Heart left ventricle (tissue), 16 donors: ENCODE data around the gene PDGFD. TPM values are rescaled to one million over a fixed set of nuclear protein-coding genes. Genes with fewer than 3 reads are reported as not detected.

Experiments
- ATAC-seq, 4 donors: fragments of 200-7000 bp; cut with Tn5 transposase; one replicate each; pipeline ENCODE4 v1.9.1; 2020 to 2022; ENCODE audit warnings: moderate library complexity in 4 of 4, mild to moderate bottlenecking in 3 of 4, moderate number of reproducible peaks in 1 of 4
- DNase-seq, 5 donors: peaks; one replicate each; pipeline ENCODE4 v3.0.0-alpha.2; 2020
- H3K27ac ChIP-seq, 12 donors: fragments of 200-600 bp; sonication (generic) in 4 of 12; one replicate each; pipeline versions ENCODE4 v1.5.0 to v1.8.0; 2016 to 2022; ENCODE audit warnings: mild to moderate bottlenecking in 2 of 12
- H3K27me3 ChIP-seq, 9 donors: fragments of 200-600 bp; sonication (generic) in 2 of 9; one replicate each; pipeline versions ENCODE4 v1.5.1 to v1.8.0; 2016 to 2022; ENCODE audit warnings: mild to moderate bottlenecking in 3 of 9
- H3K36me3 ChIP-seq, 9 donors: fragments of 200-600 bp; sonication (generic) in 2 of 9; one replicate each; pipeline versions ENCODE4 v1.5.0 to v1.8.0; 2018 to 2022; ENCODE audit warnings: mild to moderate bottlenecking in 2 of 9
- H3K4me1 ChIP-seq, 12 donors: fragments of 200-600 bp; sonication (generic) in 4 of 12; one replicate each; pipeline versions ENCODE4 v1.5.0 to v1.8.0; 2016 to 2022; ENCODE audit warnings: mild to moderate bottlenecking in 3 of 12
- H3K4me3 ChIP-seq, 12 donors: fragments of 200-600 bp; sonication (generic) in 4 of 12; one replicate each; pipeline versions ENCODE4 v1.5.0 to v1.8.0; 2017 to 2022; ENCODE audit warnings: mild to moderate bottlenecking in 9 of 12, moderate library complexity in 4 of 12
- H3K9me3 ChIP-seq, 12 donors: fragments of 200-600 bp; sonication (generic) in 4 of 12; one replicate each; pipeline versions ENCODE4 v1.5.0 to v1.8.0; 2016 to 2022; ENCODE audit warnings: mild to moderate bottlenecking in 1 of 12
- POLR2A ChIP-seq, 2 donors: fragments of 450-650 bp; IDR thresholded peaks; one replicate each; pipeline ENCODE4 v1.6.1; 2017; ENCODE audit warnings: antibody characterized with exemption in 2 of 2, mild to moderate bottlenecking in 2 of 2, moderate library complexity in 2 of 2
- WGBS, 4 donors: extraction: QIAGEN DNeasy Blood & Tissue Kit in 2 of 4; methylation state at CpG; one replicate each; pipeline versions ENCODE4 v1.1.5 to v1.1.7; 2013 to 2018; 5-methylcytosine and 5-hydroxymethylcytosine counted together
- intact Hi-C, 10 donors: fragments of 100-400 bp; cut with DNase I; formaldehyde crosslinking; loops; one replicate each; pipeline versions ENCODE4 v1.11.1 to v1.14.2; 2022
- polyA plus RNA-seq, 2 donors: library from polyadenylated mRNA; stranded (reverse); fragments of 200-250 nt; gene quantifications; one replicate each; pipeline ENCODE4 v1.2.3, GENCODE V29; 2013
- total RNA-seq, 9 donors: library from RNA; depleted of rRNA in 2 of 9; stranded (reverse); fragments of >200 nt in 2 of 9; fragmentation: NEBNext Ultra II Directional in 3 of 9; extraction: Animal tissue kit (Norgen Biotek cat#: 25700) in 3 of 9; gene quantifications; one replicate each; pipeline versions ENCODE4 v1.1.0 to v1.2.4, GENCODE V29; 2016 to 2023
- TF ChIP-seq, protein P1 (sequence below), 12 donors: fragments of 200-600 bp; sonication (generic) in 4 of 12; IDR thresholded peaks; one replicate each; pipeline versions ENCODE4 v1.5.0 to v1.8.0; 2018 to 2022; ENCODE audit warnings: antibody characterized with exemption in 12 of 12, mild to moderate bottlenecking in 5 of 12
- donor health status: ischemic (EF 13 %, LVEDD 7.1; RV severe dilation, severe dysfunction).
- donor health status: healthy with polysubstance abuse.
- donor health status: DM: no; HTN: yes; CAD: no.
- donor health status: DM: no; HTN: no; CAD: no.
- donor health status: ischemic (EF 25% LVEDD 6.9; RV normal size, moderate dysfunction).
- donor health status: ischemic (EF 25% LVEDD 5.7; RV mildly dilated, moderate dysfunction).
- donor health status: healthy.
- donor health status: DM: yes; HTN: yes; CAD: no.
- donor health status: ischemic (EF 35%, LVEDD 5.7; RV mildly dilated, moderate dysfunction).
- donor health status: nonischemic (EF 11% LVEDD 7.7; RV severe dilation, severe dysfunction).
- donor health status: DM: yes; HTN: yes; CAD: no.
- donor health status: PGD.
- donor health status: ischemic (EF 29% LVEDD 5.4; RV normal size, mild dysfunction).
- donor health status: nonischemic (EF 23%, LVEDD 6.1; RV moderate dilation, normal function).

Gene PDGFD
- total and polyA plus RNA-seq, 11 donors = 3.6 to 24.6 (median 15.3) TPM

DNA sequence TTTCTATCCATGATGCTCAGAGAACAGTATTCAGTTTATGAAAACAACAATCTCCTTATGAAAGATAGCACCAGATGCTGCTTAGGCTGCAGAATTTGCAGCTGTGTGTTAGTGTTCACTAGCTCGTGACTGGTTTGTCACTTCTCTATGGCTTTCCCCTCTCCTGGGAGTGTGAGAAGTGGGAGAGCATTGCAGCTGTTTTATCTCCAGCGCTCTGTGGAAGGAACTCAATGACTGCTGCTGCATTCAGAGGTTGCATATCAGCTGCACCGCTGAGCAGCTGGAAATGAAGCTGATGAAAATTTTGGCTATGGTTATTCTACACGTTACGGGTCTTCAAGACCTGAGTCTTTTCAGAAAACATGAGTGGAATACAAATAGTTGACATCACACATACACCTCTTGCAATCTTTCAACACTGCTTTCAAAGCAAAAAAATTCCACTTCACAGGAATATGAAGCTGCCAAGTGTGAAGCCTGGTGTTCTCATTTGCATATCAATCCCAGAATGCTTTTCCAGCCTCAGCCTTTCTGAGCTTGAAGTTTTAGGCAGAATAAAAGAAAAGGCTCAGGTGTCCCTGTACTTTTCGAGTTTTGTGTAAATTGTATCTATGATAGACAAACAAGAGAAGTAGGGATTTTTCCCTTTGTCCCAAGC, 276.8 kb downstream of the PDGFD start:
- H3K27ac ChIP-seq = peak overlapping the region in 1 of 12 donors; percentile 40
- TF ChIP-seq, protein P1, sequence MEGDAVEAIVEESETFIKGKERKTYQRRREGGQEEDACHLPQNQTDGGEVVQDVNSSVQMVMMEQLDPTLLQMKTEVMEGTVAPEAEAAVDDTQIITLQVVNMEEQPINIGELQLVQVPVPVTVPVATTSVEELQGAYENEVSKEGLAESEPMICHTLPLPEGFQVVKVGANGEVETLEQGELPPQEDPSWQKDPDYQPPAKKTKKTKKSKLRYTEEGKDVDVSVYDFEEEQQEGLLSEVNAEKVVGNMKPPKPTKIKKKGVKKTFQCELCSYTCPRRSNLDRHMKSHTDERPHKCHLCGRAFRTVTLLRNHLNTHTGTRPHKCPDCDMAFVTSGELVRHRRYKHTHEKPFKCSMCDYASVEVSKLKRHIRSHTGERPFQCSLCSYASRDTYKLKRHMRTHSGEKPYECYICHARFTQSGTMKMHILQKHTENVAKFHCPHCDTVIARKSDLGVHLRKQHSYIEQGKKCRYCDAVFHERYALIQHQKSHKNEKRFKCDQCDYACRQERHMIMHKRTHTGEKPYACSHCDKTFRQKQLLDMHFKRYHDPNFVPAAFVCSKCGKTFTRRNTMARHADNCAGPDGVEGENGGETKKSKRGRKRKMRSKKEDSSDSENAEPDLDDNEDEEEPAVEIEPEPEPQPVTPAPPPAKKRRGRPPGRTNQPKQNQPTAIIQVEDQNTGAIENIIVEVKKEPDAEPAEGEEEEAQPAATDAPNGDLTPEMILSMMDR (IDR thresholded peaks at IDR 0.05) = no peak
- TF ChIP-seq POLR2A (IDR thresholded peaks at IDR 0.05) = no peak
- 26 to 38% (median 33%) methylated on average over 6 of the region's 6 CpGs for WGBS, 4 donors
- H3K4me1 ChIP-seq = peaks cover 0 to 5% (median 0%) of the 10 kb centered on the region in 12 donors
- no peaks in the 10 kb centered on the region for H3K36me3 ChIP-seq
- no peaks in the 10 kb centered on the region for H3K27me3 ChIP-seq
- intact Hi-C loops = loop anchor here in 1 of 10 donors (5.0 kb wide), 1 partner anchor 50 kb away; no protein-coding TSS in a partner anchor
- peaks cover 0 to 13% (median 2%) of the 10 kb centered on the region in 12 donors for H3K9me3 ChIP-seq
- ATAC-seq (peak in 3 of 4 donors; percentile 44 to 79 (median 48)), DNase-seq (peak in 3 of 5 donors; percentile 13 to 35 (median 25))
- no peak overlapping the region for H3K4me3 ChIP-seq

DNA sequence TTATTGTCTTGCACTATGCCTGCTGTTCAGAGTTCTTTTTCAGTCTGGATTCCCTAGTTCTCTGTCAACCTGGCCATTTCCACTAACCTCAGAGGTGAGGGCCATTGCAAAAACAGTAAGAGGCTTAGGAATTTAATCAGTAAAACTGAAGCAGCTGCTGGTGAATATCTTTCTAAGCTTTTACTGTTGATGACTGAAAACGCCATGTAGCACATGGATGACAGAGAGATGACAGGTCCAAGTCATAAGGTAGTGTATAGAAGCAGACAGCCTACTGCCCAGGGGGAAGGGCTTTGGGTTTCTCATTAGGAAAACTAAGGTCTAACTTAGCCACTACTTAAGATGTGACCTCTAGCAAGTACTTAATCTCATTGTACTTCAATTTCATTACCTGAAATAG, 280.1 kb downstream of the PDGFD start:
- Histone ChIP-seq H3K27ac (no peak overlapping the region), H3K27me3 (no peaks in the 10 kb centered on the region), H3K36me3 (no peaks in the 10 kb centered on the region), H3K4me1 (peaks cover 0 to 10% (median 0%) of the 10 kb centered on the region in 12 donors), H3K4me3 (no peak overlapping the region), H3K9me3 (no peaks in the 10 kb centered on the region)
- intact Hi-C loops = no loop called here
- no peak for ATAC-seq
- no peak for TF ChIP-seq POLR2A (IDR thresholded peaks at IDR 0.05)
- TF ChIP-seq, protein P1 (IDR thresholded peaks at IDR 0.05) = no peak
- no peak for DNase-seq
- 36 to 46% (median 42%) methylated on average over 1 of the region's 1 CpG for WGBS, 4 donors

DNA sequence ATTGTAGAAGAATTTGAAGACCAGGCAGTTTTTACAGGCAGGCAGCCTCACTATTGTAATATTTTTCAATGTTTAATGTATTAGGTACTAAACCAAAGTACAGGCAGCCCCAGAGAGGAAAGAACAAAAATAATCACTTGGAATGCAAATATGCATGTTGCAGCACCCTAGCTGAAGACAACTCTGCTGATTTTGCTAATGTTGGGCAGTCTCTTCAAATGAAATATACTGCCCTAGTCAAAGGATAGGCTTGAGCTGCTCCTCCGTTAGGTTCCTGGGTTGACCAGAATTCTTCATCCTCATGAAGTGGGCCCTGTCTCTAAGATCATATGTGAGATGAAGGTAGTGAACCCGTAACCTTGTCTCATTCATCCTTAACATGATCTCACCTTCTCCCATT, 280.7 kb downstream of the PDGFD start:
- TF ChIP-seq, protein P1 (IDR thresholded peaks at IDR 0.05) = no peak
- no peak for TF ChIP-seq POLR2A (IDR thresholded peaks at IDR 0.05)
- no peaks in the 10 kb centered on the region for H3K9me3 ChIP-seq
- peaks cover 0 to 10% (median 0%) of the 10 kb centered on the region in 12 donors for H3K4me1 ChIP-seq
- H3K36me3 ChIP-seq = no peaks in the 10 kb centered on the region
- no peak for ATAC-seq
- no peaks in the 10 kb centered on the region for H3K27me3 ChIP-seq
- WGBS, 4 donors = 94 to 100% (median 98%) methylated on average over 2 of the region's 2 CpGs
- no peak for DNase-seq
- H3K4me3 ChIP-seq = no peak overlapping the region
- intact Hi-C loops = no loop called here
- no peak overlapping the region for H3K27ac ChIP-seq

DNA sequence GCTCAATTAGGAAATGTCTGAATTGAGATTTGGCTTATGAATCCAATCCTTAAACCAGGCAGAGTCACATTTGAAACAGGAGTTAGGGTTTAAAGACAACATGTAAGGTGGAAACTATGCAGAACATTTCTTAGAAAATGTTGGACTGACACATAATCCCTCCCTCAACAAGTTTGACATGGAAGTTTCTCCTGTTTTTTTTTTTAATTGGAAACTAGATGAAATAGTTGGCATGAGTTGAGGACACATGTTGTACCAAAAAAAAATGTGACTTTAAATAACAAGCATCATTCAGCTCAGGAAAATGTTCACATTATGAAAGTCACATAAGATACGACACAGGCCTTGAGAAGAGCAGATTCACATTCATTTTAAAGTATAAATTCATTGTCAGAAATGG, 282.4 kb downstream of the PDGFD start:
- no peaks in the 10 kb centered on the region for H3K36me3 ChIP-seq
- no peak overlapping the region for H3K4me3 ChIP-seq
- H3K27ac ChIP-seq = peak overlapping the region in 3 of 12 donors; percentile 23 to 71 (median 31)
- WGBS, 4 donors = 58 to 72% (median 65%) methylated on average over 1 of the region's 1 CpG
- TF ChIP-seq POLR2A (IDR thresholded peaks at IDR 0.05) = no peak
- TF ChIP-seq, protein P1 (IDR thresholded peaks at IDR 0.05) = no peak
- no peak for DNase-seq
- H3K4me1 ChIP-seq = peaks cover 0 to 10% (median 0%) of the 10 kb centered on the region in 12 donors
- no peaks in the 10 kb centered on the region for H3K27me3 ChIP-seq
- intact Hi-C loops = no loop called here
- no peaks in the 10 kb centered on the region for H3K9me3 ChIP-seq
- peak in 3 of 4 donors; percentile 38 to 57 (median 42) for ATAC-seq
